Measurements from ENCODE around the gene APOOL. TPM values are rescaled to one million over a fixed set of nuclear protein-coding genes. Genes with fewer than 3 reads are reported as not detected.

The APOOL gene
- total RNA-seq, 1 experiment from 2014 or later, result 15.5 TPM

Other genes with a start within 250 kb of the APOOL start
- gene SATL1, start 239.9 kb downstream of the APOOL start, total RNA-seq (2014; rRNA removed; shearing (Covaris generic)), result 0.05 TPM in 1 of 2 replicates, not detected in the other
- 2.5 and 3.0 TPM in 2 replicates for gene ZNF711, start 240.1 kb downstream of the APOOL start, total RNA-seq (2014; rRNA removed; shearing (Covaris generic))

Measured in SK-MEL-5 (cell line).